ENCODE data around the gene SPON1. TPM values are rescaled to one million over a fixed set of nuclear protein-coding genes. Genes with fewer than 3 reads are reported as not detected.

The SPON1 gene
- total RNA-seq, 1 experiment from 2014 or later, result 6.4 TPM

DNA sequence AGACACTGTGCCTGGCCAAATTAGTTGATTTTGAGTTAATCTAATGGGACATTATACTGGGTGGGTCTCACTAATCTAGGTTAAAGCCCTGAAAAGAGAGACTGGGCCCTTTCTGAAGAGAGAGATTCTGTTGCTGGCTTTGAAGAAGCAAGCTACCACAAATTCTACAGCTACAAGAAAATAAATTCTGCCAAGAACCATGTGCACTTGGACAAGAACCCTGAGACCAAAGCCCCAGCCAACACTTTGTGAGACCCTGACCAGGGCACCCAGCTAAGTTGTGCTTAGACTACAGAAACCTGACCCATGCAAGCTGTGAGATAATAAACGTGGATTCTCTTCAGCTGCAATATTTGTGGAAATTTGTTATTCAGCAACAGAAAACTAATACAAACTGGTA is 20.1 kb upstream of the SPON1 start (continued):
- TF ChIP-seq, protein P1, sequence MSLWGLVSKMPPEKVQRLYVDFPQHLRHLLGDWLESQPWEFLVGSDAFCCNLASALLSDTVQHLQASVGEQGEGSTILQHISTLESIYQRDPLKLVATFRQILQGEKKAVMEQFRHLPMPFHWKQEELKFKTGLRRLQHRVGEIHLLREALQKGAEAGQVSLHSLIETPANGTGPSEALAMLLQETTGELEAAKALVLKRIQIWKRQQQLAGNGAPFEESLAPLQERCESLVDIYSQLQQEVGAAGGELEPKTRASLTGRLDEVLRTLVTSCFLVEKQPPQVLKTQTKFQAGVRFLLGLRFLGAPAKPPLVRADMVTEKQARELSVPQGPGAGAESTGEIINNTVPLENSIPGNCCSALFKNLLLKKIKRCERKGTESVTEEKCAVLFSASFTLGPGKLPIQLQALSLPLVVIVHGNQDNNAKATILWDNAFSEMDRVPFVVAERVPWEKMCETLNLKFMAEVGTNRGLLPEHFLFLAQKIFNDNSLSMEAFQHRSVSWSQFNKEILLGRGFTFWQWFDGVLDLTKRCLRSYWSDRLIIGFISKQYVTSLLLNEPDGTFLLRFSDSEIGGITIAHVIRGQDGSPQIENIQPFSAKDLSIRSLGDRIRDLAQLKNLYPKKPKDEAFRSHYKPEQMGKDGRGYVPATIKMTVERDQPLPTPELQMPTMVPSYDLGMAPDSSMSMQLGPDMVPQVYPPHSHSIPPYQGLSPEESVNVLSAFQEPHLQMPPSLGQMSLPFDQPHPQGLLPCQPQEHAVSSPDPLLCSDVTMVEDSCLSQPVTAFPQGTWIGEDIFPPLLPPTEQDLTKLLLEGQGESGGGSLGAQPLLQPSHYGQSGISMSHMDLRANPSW (CRISPR knock-in tag; conservative IDR thresholded peaks at IDR 0.05; ENCODE audit: low read depth), result no peak
- TF ChIP-seq, protein P2, sequence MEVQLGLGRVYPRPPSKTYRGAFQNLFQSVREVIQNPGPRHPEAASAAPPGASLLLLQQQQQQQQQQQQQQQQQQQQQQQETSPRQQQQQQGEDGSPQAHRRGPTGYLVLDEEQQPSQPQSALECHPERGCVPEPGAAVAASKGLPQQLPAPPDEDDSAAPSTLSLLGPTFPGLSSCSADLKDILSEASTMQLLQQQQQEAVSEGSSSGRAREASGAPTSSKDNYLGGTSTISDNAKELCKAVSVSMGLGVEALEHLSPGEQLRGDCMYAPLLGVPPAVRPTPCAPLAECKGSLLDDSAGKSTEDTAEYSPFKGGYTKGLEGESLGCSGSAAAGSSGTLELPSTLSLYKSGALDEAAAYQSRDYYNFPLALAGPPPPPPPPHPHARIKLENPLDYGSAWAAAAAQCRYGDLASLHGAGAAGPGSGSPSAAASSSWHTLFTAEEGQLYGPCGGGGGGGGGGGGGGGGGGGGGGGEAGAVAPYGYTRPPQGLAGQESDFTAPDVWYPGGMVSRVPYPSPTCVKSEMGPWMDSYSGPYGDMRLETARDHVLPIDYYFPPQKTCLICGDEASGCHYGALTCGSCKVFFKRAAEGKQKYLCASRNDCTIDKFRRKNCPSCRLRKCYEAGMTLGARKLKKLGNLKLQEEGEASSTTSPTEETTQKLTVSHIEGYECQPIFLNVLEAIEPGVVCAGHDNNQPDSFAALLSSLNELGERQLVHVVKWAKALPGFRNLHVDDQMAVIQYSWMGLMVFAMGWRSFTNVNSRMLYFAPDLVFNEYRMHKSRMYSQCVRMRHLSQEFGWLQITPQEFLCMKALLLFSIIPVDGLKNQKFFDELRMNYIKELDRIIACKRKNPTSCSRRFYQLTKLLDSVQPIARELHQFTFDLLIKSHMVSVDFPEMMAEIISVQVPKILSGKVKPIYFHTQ (CRISPR knock-in tag; IDR thresholded peaks at IDR 0.05), result no peak
- TF ChIP-seq, protein P3, sequence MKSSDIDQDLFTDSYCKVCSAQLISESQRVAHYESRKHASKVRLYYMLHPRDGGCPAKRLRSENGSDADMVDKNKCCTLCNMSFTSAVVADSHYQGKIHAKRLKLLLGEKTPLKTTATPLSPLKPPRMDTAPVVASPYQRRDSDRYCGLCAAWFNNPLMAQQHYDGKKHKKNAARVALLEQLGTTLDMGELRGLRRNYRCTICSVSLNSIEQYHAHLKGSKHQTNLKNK (CRISPR knock-in tag; IDR thresholded peaks at IDR 0.05), result no peak
- no peak for TF ChIP-seq ESRRA (CRISPR knock-in tag; IDR thresholded peaks at IDR 0.05; ENCODE audit: borderline replicate concordance)

DNA sequence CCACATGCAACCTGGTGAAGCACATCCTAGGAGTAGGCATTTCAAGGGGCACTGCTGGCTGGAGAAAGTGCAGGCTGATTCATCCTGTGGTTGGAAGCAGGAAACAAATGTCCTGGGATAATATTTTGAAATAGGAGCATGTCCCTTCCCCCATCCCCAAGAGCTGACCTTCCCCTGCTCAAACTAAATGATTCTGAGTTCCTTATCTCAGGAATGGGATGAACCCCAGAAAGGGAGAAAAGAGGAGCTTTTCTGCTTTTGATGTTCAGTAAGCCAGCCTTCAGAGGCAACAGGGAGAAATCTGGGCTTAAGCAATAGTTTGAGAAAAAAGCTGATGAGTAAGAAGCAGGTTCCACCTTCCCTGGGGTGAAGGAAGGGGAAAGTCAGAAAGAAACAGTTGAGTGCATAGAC is 19.5 kb upstream of the SPON1 start:
- POLR2A ChIA-PET, result no interaction called here
- TF ChIP-seq, protein P4, sequence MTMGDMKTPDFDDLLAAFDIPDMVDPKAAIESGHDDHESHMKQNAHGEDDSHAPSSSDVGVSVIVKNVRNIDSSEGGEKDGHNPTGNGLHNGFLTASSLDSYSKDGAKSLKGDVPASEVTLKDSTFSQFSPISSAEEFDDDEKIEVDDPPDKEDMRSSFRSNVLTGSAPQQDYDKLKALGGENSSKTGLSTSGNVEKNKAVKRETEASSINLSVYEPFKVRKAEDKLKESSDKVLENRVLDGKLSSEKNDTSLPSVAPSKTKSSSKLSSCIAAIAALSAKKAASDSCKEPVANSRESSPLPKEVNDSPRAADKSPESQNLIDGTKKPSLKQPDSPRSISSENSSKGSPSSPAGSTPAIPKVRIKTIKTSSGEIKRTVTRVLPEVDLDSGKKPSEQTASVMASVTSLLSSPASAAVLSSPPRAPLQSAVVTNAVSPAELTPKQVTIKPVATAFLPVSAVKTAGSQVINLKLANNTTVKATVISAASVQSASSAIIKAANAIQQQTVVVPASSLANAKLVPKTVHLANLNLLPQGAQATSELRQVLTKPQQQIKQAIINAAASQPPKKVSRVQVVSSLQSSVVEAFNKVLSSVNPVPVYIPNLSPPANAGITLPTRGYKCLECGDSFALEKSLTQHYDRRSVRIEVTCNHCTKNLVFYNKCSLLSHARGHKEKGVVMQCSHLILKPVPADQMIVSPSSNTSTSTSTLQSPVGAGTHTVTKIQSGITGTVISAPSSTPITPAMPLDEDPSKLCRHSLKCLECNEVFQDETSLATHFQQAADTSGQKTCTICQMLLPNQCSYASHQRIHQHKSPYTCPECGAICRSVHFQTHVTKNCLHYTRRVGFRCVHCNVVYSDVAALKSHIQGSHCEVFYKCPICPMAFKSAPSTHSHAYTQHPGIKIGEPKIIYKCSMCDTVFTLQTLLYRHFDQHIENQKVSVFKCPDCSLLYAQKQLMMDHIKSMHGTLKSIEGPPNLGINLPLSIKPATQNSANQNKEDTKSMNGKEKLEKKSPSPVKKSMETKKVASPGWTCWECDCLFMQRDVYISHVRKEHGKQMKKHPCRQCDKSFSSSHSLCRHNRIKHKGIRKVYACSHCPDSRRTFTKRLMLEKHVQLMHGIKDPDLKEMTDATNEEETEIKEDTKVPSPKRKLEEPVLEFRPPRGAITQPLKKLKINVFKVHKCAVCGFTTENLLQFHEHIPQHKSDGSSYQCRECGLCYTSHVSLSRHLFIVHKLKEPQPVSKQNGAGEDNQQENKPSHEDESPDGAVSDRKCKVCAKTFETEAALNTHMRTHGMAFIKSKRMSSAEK (CRISPR knock-in tag; IDR thresholded peaks at IDR 0.05; ENCODE audit: borderline replicate concordance), result no peak
- Mint-ChIP-seq H3K4me1 (0 out of 2 replicates have a peak, but pooled peaks cover 4% of the 10 kb centered on the region), H3K27ac (no peak overlapping the region), H3K36me3 (peaks cover 16% of the 10 kb centered on the region), H3K27me3 (ENCODE audit: low read depth) (peaks cover 1% of the 10 kb centered on the region; the same call in 1 of the 2 replicates), H3K9me3 (peaks cover 12% of the 10 kb centered on the region), H3K4me3 (no peak overlapping the region)
- CTCF ChIA-PET, result interaction anchor here (0.7 kb wide), 1 partner anchor 70 kb away, joined by 3 read pairs; no protein-coding TSS in a partner anchor
- DNase-seq (ENCODE audit: low spot score) (no peak), ATAC-seq (no peak)

DNA sequence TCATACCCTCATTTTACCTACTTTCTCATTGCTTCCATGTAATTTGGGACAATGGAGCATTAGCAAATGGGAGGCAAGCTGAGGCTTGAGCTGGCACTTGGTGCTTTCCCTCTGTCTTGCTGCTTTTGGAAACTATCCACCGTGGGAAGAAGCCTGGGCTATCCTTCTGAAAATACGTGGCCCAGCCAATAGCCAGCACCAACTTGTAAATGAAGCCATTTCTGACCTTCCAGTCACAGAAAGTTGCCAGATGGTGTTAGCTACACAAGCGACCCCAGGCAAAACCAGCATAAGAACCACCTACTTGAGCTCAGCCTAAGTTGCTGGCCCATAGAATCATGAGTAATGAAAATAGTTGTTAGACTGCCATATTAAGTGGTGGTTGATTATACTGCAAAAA is 18.5 kb upstream of the SPON1 start:
- DNase-seq (ENCODE audit: low spot score), result no peak
- TF ChIP-seq SOX15 (CRISPR knock-in tag; IDR thresholded peaks at IDR 0.05) (no peak), HMGA2 (CRISPR knock-in tag; IDR thresholded peaks at IDR 0.05) (no peak), NFYB (CRISPR knock-in tag; conservative IDR thresholded peaks at IDR 0.05; ENCODE audit: low read depth) (no peak)
- no peak for ATAC-seq
- POLR2A ChIA-PET, result no interaction called here
- H3K36me3 Mint-ChIP-seq, result peaks cover 5% of the 10 kb centered on the region
- CTCF ChIA-PET, result interaction anchor here (1.5 kb wide), 1 partner anchor 12 kb away, joined by 3 read pairs; no protein-coding TSS in a partner anchor
- 0 out of 2 replicates have a peak, but pooled peaks cover 4% of the 10 kb centered on the region for H3K4me1 Mint-ChIP-seq
- H3K27ac Mint-ChIP-seq, result no peak overlapping the region
- no peaks in the 10 kb centered on the region for H3K27me3 Mint-ChIP-seq (ENCODE audit: low read depth)
- H3K4me3 Mint-ChIP-seq, result no peak overlapping the region
- H3K9me3 Mint-ChIP-seq, result peaks cover 4% of the 10 kb centered on the region

DNA sequence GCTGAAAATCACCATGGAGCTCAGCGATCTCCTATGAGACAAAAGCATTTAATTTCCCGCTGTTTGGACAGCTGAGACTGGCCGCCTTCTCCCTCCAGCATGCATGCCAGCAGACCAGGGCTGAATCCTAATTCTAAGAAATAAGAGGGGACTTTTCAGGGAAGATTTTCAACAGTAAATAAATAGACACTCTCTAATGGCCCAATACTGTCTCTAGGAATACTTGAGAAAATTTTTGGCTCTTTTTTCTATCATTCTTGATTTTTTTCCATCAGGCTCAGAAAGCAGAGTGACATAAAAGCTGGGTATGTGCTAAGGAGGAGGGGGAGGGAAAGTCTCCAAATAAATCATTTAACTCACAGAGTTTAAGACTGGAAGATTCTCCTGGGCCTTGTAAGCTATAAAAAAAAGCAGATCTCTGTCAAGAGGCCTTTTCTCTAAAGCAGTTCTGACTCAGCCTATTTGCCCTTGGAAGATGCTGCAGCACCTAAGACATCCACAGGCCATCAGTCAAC is 17.6 kb upstream of the SPON1 start:
- no peak overlapping the region for H3K27ac Mint-ChIP-seq
- no peak for ATAC-seq
- CTCF ChIA-PET, result interaction anchor here (0.9 to 1.5 kb wide), 2 partner anchors 13 to 110 kb away, joined by 3 read pairs; no protein-coding TSS in a partner anchor
- TF ChIP-seq SMAD4 (CRISPR knock-in tag; IDR thresholded peaks at IDR 0.05) (no peak), NR1H2 (CRISPR knock-in tag; IDR thresholded peaks at IDR 0.05) (no peak)
- TF ChIP-seq, protein P5, sequence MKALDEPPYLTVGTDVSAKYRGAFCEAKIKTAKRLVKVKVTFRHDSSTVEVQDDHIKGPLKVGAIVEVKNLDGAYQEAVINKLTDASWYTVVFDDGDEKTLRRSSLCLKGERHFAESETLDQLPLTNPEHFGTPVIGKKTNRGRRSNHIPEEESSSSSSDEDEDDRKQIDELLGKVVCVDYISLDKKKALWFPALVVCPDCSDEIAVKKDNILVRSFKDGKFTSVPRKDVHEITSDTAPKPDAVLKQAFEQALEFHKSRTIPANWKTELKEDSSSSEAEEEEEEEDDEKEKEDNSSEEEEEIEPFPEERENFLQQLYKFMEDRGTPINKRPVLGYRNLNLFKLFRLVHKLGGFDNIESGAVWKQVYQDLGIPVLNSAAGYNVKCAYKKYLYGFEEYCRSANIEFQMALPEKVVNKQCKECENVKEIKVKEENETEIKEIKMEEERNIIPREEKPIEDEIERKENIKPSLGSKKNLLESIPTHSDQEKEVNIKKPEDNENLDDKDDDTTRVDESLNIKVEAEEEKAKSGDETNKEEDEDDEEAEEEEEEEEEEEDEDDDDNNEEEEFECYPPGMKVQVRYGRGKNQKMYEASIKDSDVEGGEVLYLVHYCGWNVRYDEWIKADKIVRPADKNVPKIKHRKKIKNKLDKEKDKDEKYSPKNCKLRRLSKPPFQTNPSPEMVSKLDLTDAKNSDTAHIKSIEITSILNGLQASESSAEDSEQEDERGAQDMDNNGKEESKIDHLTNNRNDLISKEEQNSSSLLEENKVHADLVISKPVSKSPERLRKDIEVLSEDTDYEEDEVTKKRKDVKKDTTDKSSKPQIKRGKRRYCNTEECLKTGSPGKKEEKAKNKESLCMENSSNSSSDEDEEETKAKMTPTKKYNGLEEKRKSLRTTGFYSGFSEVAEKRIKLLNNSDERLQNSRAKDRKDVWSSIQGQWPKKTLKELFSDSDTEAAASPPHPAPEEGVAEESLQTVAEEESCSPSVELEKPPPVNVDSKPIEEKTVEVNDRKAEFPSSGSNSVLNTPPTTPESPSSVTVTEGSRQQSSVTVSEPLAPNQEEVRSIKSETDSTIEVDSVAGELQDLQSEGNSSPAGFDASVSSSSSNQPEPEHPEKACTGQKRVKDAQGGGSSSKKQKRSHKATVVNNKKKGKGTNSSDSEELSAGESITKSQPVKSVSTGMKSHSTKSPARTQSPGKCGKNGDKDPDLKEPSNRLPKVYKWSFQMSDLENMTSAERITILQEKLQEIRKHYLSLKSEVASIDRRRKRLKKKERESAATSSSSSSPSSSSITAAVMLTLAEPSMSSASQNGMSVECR (CRISPR knock-in tag; IDR thresholded peaks at IDR 0.05; ENCODE audit: borderline replicate concordance), result no peak
- TF ChIP-seq, protein P6, sequence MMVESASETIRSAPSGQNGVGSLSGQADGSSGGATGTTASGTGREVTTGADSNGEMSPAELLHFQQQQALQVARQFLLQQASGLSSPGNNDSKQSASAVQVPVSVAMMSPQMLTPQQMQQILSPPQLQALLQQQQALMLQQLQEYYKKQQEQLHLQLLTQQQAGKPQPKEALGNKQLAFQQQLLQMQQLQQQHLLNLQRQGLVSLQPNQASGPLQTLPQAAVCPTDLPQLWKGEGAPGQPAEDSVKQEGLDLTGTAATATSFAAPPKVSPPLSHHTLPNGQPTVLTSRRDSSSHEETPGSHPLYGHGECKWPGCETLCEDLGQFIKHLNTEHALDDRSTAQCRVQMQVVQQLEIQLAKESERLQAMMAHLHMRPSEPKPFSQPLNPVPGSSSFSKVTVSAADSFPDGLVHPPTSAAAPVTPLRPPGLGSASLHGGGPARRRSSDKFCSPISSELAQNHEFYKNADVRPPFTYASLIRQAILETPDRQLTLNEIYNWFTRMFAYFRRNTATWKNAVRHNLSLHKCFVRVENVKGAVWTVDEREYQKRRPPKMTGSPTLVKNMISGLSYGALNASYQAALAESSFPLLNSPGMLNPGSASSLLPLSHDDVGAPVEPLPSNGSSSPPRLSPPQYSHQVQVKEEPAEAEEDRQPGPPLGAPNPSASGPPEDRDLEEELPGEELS (CRISPR knock-in tag; IDR thresholded peaks at IDR 0.05), result no peak

More for the DNA sequence above, 17.6 kb upstream of the SPON1 start:
- Mint-ChIP-seq H3K27me3 (ENCODE audit: low read depth) (no peaks in the 10 kb centered on the region; the same call in 1 of the 2 replicates), H3K4me3 (no peak overlapping the region), H3K36me3 (no peaks in the 10 kb centered on the region), H3K9me3 (no peaks in the 10 kb centered on the region; the same call in 1 of the 2 replicates), H3K4me1 (0 out of 2 replicates have a peak, but pooled peaks cover 4% of the 10 kb centered on the region)
- no peak for DNase-seq (ENCODE audit: low spot score)
- POLR2A ChIA-PET, result no interaction called here
